ENCODE measurements around the gene UNG. TPM values are rescaled to one million over a fixed set of nuclear protein-coding genes. Genes with fewer than 3 reads are reported as not detected.

Gene UNG
- total and polyA plus RNA-seq, 2 experiments from 2014 or later: 90.5 to 209 TPM

- Histone ChIP-seq H3K36me3 (ENCODE audit: insufficient read depth) (no peaks in the 10 kb centered on the region), H3K4me1 (ENCODE audit: insufficient read depth) (no peaks in the 10 kb centered on the region), H2AFZ (no peak overlapping the region), H3K4me2 (no peak overlapping the region), H3K27ac (ENCODE audit: low read depth) (no peak overlapping the region), H3K27me3 (ENCODE audit: insufficient read depth) (no peaks in the 10 kb centered on the region), H3K79me2 (replicated peaks; ENCODE audit: insufficient read depth) (no peaks in the 10 kb centered on the region), H4K20me1 (replicated peaks; ENCODE audit: insufficient read depth) (no peaks in the 10 kb centered on the region), H3K9me2 (ENCODE audit: insufficient read depth) (no peaks in the 10 kb centered on the region), H3K4me3 (no peak overlapping the region), H3F3A (replicated peaks; ENCODE audit: low read depth) (no peaks in the 10 kb centered on the region)
- H3K9me3 Mint-ChIP-seq: no peaks in the 10 kb centered on the region
- H3K27me3 Mint-ChIP-seq (ENCODE audit: insufficient read depth, low read depth, poor library complexity): peaks cover 4% of the 10 kb centered on the region
- peaks cover 15% of the 10 kb centered on the region for H3K4me1 Mint-ChIP-seq
- no peak for TF ChIP-seq POLR2AphosphoS5 (IDR thresholded peaks at IDR 0.05; ENCODE audit: low read depth)
- TF ChIP-seq EZH2phosphoT487 (IDR thresholded peaks at IDR 0.05; ENCODE audit: unreplicated experiment): no peak
- no peak for TF ChIP-seq STAT1 (IDR thresholded peaks at IDR 0.05; ENCODE audit: unreplicated experiment)
- TF ChIP-seq ZNF114 (CRISPR knock-in tag; IDR thresholded peaks at IDR 0.05): no peak
- TF ChIP-seq, protein P1, sequence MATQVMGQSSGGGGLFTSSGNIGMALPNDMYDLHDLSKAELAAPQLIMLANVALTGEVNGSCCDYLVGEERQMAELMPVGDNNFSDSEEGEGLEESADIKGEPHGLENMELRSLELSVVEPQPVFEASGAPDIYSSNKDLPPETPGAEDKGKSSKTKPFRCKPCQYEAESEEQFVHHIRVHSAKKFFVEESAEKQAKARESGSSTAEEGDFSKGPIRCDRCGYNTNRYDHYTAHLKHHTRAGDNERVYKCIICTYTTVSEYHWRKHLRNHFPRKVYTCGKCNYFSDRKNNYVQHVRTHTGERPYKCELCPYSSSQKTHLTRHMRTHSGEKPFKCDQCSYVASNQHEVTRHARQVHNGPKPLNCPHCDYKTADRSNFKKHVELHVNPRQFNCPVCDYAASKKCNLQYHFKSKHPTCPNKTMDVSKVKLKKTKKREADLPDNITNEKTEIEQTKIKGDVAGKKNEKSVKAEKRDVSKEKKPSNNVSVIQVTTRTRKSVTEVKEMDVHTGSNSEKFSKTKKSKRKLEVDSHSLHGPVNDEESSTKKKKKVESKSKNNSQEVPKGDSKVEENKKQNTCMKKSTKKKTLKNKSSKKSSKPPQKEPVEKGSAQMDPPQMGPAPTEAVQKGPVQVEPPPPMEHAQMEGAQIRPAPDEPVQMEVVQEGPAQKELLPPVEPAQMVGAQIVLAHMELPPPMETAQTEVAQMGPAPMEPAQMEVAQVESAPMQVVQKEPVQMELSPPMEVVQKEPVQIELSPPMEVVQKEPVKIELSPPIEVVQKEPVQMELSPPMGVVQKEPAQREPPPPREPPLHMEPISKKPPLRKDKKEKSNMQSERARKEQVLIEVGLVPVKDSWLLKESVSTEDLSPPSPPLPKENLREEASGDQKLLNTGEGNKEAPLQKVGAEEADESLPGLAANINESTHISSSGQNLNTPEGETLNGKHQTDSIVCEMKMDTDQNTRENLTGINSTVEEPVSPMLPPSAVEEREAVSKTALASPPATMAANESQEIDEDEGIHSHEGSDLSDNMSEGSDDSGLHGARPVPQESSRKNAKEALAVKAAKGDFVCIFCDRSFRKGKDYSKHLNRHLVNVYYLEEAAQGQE (IDR thresholded peaks at IDR 0.05; ENCODE audit: unreplicated experiment): no peak
- TF ChIP-seq JUNB (IDR thresholded peaks at IDR 0.05; ENCODE audit: unreplicated experiment): no peak
- TF ChIP-seq, protein P2, sequence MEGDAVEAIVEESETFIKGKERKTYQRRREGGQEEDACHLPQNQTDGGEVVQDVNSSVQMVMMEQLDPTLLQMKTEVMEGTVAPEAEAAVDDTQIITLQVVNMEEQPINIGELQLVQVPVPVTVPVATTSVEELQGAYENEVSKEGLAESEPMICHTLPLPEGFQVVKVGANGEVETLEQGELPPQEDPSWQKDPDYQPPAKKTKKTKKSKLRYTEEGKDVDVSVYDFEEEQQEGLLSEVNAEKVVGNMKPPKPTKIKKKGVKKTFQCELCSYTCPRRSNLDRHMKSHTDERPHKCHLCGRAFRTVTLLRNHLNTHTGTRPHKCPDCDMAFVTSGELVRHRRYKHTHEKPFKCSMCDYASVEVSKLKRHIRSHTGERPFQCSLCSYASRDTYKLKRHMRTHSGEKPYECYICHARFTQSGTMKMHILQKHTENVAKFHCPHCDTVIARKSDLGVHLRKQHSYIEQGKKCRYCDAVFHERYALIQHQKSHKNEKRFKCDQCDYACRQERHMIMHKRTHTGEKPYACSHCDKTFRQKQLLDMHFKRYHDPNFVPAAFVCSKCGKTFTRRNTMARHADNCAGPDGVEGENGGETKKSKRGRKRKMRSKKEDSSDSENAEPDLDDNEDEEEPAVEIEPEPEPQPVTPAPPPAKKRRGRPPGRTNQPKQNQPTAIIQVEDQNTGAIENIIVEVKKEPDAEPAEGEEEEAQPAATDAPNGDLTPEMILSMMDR (conservative IDR thresholded peaks at IDR 0.05; ENCODE audit: low read depth in 2 of 2): no peak
- TF ChIP-seq ZNF462 (CRISPR knock-in tag; IDR thresholded peaks at IDR 0.05): no peak
- no peak for TF ChIP-seq ETS1 (IDR thresholded peaks at IDR 0.05)
- TF ChIP-seq ZNF331 (CRISPR knock-in tag; IDR thresholded peaks at IDR 0.05; ENCODE audit: low read depth): no peak
- TF ChIP-seq CREB1 (CRISPR knock-in tag; IDR thresholded peaks at IDR 0.05; ENCODE audit: low read depth): no peak
- TF ChIP-seq EZH2 (IDR thresholded peaks at IDR 0.05; ENCODE audit: low read depth, unreplicated experiment): no peak
- no peak for TF ChIP-seq NANOG (IDR thresholded peaks at IDR 0.05; ENCODE audit: borderline replicate concordance)
- no peaks in the 10 kb centered on the region; the same call in 2 of the 3 replicates for H3K36me3 Mint-ChIP-seq (ENCODE audit: low read depth)
- ATAC-seq: no peak
- H3K27ac Mint-ChIP-seq: no peak overlapping the region
- no peak for DNase-seq (ENCODE audit: low spot score)
- no peak overlapping the region for H3K4me3 Mint-ChIP-seq
These were observed 29.4 kb downstream of the UNG start for GRCh38 chr12:109126784-109127183.
